Fibroblast of skin of right quadriceps (primary cell): ENCODE data around the gene RTTN.
"Not testable (repeated sequence)": the region's sequence is repeated elsewhere in the genome, so short reads cannot be mapped to it uniquely, and the experiment has no call there.

Source experiments
- DNase-seq: peaks from one replicate; pipeline ENCODE4 v3.0.0-alpha.2; 2013

Gene RTTN

GRCh38 chr18:70021498-70021897 is 184.0 kb downstream of the RTTN start:
- no peak for DNase-seq

GRCh38 chr18:70021043-70021442 is 184.4 kb downstream of the RTTN start:
- DNase-seq: no peak

GRCh38 chr18:70019991-70020390 is 185.5 kb downstream of the RTTN start:
- DNase-seq: no peak

GRCh38 chr18:70019136-70019535 is 186.4 kb downstream of the RTTN start:
- DNase-seq: no peak

- DNase-seq: no peak
Measured at GRCh38 chr18:70015127-70015526, 190.4 kb downstream of the RTTN start.

- DNase-seq: no peak
Measured at GRCh38 chr18:70005580-70005979, 199.9 kb downstream of the RTTN start.

- DNase-seq: no peak
Measured at GRCh38 chr18:70004696-70005095, 200.8 kb downstream of the RTTN start.

- no peak for DNase-seq
Measured at GRCh38 chr18:69999656-70000055, 205.8 kb downstream of the RTTN start.

GRCh38 chr18:69998523-69998987 is 206.9 kb downstream of the RTTN start:
- no peak for DNase-seq

- DNase-seq: no peak
Measured at GRCh38 chr18:69996951-69997798, 208.3 kb downstream of the RTTN start.

GRCh38 chr18:69996417-69996816 is 209.1 kb downstream of the RTTN start:
- DNase-seq: no peak

- DNase-seq: no peak
Measured at GRCh38 chr18:69995774-69996173, 209.7 kb downstream of the RTTN start.

- peak; percentile 53 for DNase-seq
Measured at GRCh38 chr18:69992776-69993175, 212.7 kb downstream of the RTTN start.

GRCh38 chr18:69987870-69988269 is 217.6 kb downstream of the RTTN start:
- DNase-seq: no peak

GRCh38 chr18:69985239-69985638 is 220.2 kb downstream of the RTTN start:
- no peak for DNase-seq

GRCh38 chr18:69982417-69982816 is 223.1 kb downstream of the RTTN start:
- no peak for DNase-seq

- DNase-seq: no peak
Measured at GRCh38 chr18:69981948-69982347, 223.5 kb downstream of the RTTN start.

GRCh38 chr18:69980982-69981804 is 224.3 kb downstream of the RTTN start:
- DNase-seq: no peak

- DNase-seq: no peak
Measured at GRCh38 chr18:69980509-69980908, 225.0 kb downstream of the RTTN start.

- DNase-seq: no peak
Measured at GRCh38 chr18:69978732-69979715, 226.5 kb downstream of the RTTN start.

- DNase-seq: not testable (repeated sequence)
Measured at GRCh38 chr18:69975294-69975693, 230.2 kb downstream of the RTTN start.

GRCh38 chr18:69974365-69974764 is 231.1 kb downstream of the RTTN start:
- DNase-seq: peak; percentile 34

GRCh38 chr18:69969491-69969890 is 236.0 kb downstream of the RTTN start:
- DNase-seq: peak; percentile 34
